GM21717 (cell line): ENCODE data around the gene PRRT1B.
"Not testable (repeated sequence)": the region's sequence is repeated elsewhere in the genome, so short reads cannot be mapped to it uniquely, and the experiment has no call there.

ENCODE experiments used
- ATAC-seq: cut with Tn5 transposase; IDR thresholded peaks from one replicate; pipeline ENCODE4 v1.9.1; 2021; ENCODE audit warnings: mild to moderate bottlenecking, moderate library complexity; ENCODE audit not compliant: unreplicated experiment

The PRRT1B gene

GRCh38 chr9:131545003-131545785 lies at the start of gene PRRT1B:
Gene PRRT1B, plus strand, starts transcription at chr9:131545523. Its CDS starts 93 bp downstream, at chr9:131545616.
- ATAC-seq: no peak

- ATAC-seq: no peak
Observed at GRCh38 chr9:131495785-131496184, 49.5 kb upstream of the PRRT1B start.

GRCh38 chr9:131496844-131497405 lies 48.4 kb upstream of the PRRT1B start:
- ATAC-seq: no peak

GRCh38 chr9:131499254-131499767 lies 46.0 kb upstream of the PRRT1B start:
- no peak for ATAC-seq

GRCh38 chr9:131500377-131500776 lies 44.9 kb upstream of the PRRT1B start:
- ATAC-seq: no peak

- no peak for ATAC-seq
Observed at GRCh38 chr9:131500939-131501541, 44.3 kb upstream of the PRRT1B start.

GRCh38 chr9:131502781-131503625 lies 42.3 kb upstream of the PRRT1B start, which contains the start of gene POMT1:
Gene POMT1, plus strand, starts transcription at chr9:131502918. Its CDS starts 1,301 bp downstream, at chr9:131504219.
- peak; percentile 65 for ATAC-seq

- ATAC-seq: no peak
Observed at GRCh38 chr9:131503626-131504465, 41.5 kb upstream of the PRRT1B start.

GRCh38 chr9:131505012-131505411 lies 40.3 kb upstream of the PRRT1B start:
- no peak for ATAC-seq

GRCh38 chr9:131511416-131511815 lies 33.9 kb upstream of the PRRT1B start:
- ATAC-seq: no peak

GRCh38 chr9:131511880-131512279 lies 33.4 kb upstream of the PRRT1B start:
- no peak for ATAC-seq

GRCh38 chr9:131513177-131513576 lies 32.1 kb upstream of the PRRT1B start:
- ATAC-seq: no peak

- ATAC-seq: not testable (repeated sequence)
Observed at GRCh38 chr9:131515559-131516031, 29.7 kb upstream of the PRRT1B start.

GRCh38 chr9:131516100-131516499 lies 29.2 kb upstream of the PRRT1B start:
- no peak for ATAC-seq

GRCh38 chr9:131516930-131517329 lies 28.4 kb upstream of the PRRT1B start:
- ATAC-seq: no peak

- ATAC-seq: no peak
Observed at GRCh38 chr9:131517761-131518190, 27.5 kb upstream of the PRRT1B start.

- ATAC-seq: no peak
Observed at GRCh38 chr9:131518553-131518952, 26.8 kb upstream of the PRRT1B start.

GRCh38 chr9:131520503-131520902 lies 24.8 kb upstream of the PRRT1B start:
- ATAC-seq: no peak

- no peak for ATAC-seq
Observed at GRCh38 chr9:131521203-131521602, 24.1 kb upstream of the PRRT1B start.

GRCh38 chr9:131521822-131522221 lies 23.5 kb upstream of the PRRT1B start:
- ATAC-seq: no peak
